IMR-90 (cell line): ENCODE data around the gene NMT1. TPM values are rescaled to one million over a fixed set of nuclear protein-coding genes. Genes with fewer than 3 reads are reported as not detected.

Experiments
- ATAC-seq: fragments of 200-7000 bp; cut with Tn5 transposase; 2 replicates; pipeline ENCODE4 v1.9.1; 2020; ENCODE audit warnings: low read depth, mild to moderate bottlenecking, moderate library complexity
- BruUV-seq: library from RNA; stranded (reverse); fragments of 400-500 nt; replicated peaks from 2 replicates; lab custom pipeline; 2021; lab: Mats Ljungman, UMichigan
- CTCF ChIA-PET: fragments of 300-600 bp; formaldehyde crosslinking; extraction: SDS; loops from one replicate; lab custom pipeline; 2021; ENCODE audit warnings: antibody characterized with exemption; lab: Yijun Ruan, JAX
- POLR2A ChIA-PET: fragments of 300-600 bp; sonication (Branson Sonifier 250); formaldehyde crosslinking; loops from one replicate; lab custom pipeline; 2022; ENCODE audit warnings: antibody characterized with exemption; ENCODE audit not compliant: unreplicated experiment; lab: Charles Lee
- DNase-seq: peaks from one replicate; pipeline ENCODE4 v3.0.0; 2013
- H2AFZ ChIP-seq: replicated peaks from 2 replicates; pipeline ENCODE3; 2013; ENCODE audit warnings: low read length, mild to moderate bottlenecking; ENCODE audit not compliant: poor library complexity
- H2AK5ac ChIP-seq: 2 replicates; pipeline ENCODE4 v1.6.1; 2013; ENCODE audit warnings: low read depth, low read length, inconsistent platforms
- H2AK9ac ChIP-seq: replicated peaks from 2 replicates; pipeline ENCODE3; 2013; ENCODE audit warnings: mild to moderate bottlenecking, low read depth, low read length, moderate library complexity; ENCODE audit not compliant: poor library complexity
- H2BK120ac ChIP-seq: 2 replicates; pipeline ENCODE4 v1.6.1; 2013; ENCODE audit warnings: low read depth, low read length, inconsistent platforms
- H2BK15ac ChIP-seq: 3 replicates; pipeline ENCODE4 v1.6.1; 2013; ENCODE audit warnings: low read depth, low read length, inconsistent platforms
- H2BK20ac ChIP-seq: 2 replicates; pipeline ENCODE4 v1.6.1; 2013; ENCODE audit warnings: low read depth, mild to moderate bottlenecking, inconsistent platforms, low read length, moderate library complexity
- H2BK5ac ChIP-seq: 2 replicates; pipeline ENCODE4 v1.6.1; 2013; ENCODE audit warnings: mild to moderate bottlenecking, low read depth, low read length, inconsistent platforms; ENCODE audit not compliant: poor library complexity, severe bottlenecking
- H3K14ac ChIP-seq: replicated peaks from 2 replicates; pipeline ENCODE4 v1.6.1; 2013; ENCODE audit warnings: low read depth, low read length, inconsistent platforms
- H3K18ac ChIP-seq: 2 replicates; pipeline ENCODE4 v1.6.1; 2013; ENCODE audit warnings: low read depth, low read length, control low read depth
- H3K23ac ChIP-seq: 2 replicates; pipeline ENCODE4 v1.6.1; 2013; ENCODE audit warnings: low read depth, low read length, inconsistent platforms
- H3K27ac ChIP-seq: 2 replicates; pipeline ENCODE4 v1.5.1; 2013; ENCODE audit warnings: mild to moderate bottlenecking, control low read depth, low read length; ENCODE audit not compliant: insufficient read depth
- H3K27me3 ChIP-seq: 2 replicates; pipeline ENCODE4 v1.6.1; 2013; ENCODE audit warnings: low read length; ENCODE audit not compliant: control insufficient read depth, insufficient read depth
- H3K36me3 ChIP-seq: 2 replicates; pipeline ENCODE4 v1.6.1; 2013; ENCODE audit warnings: low read length, mixed read lengths; ENCODE audit not compliant: control insufficient read depth, insufficient read depth
- H3K4ac ChIP-seq: 2 replicates; pipeline ENCODE4 v1.6.1; 2013; ENCODE audit warnings: low read depth, low read length, inconsistent platforms
- H3K4me1 ChIP-seq: 2 replicates; pipeline ENCODE4 v1.6.1; 2013; ENCODE audit warnings: low read length, mixed read lengths; ENCODE audit not compliant: control insufficient read depth, insufficient read depth
- H3K4me2 ChIP-seq: 2 replicates; pipeline ENCODE4 v1.6.1; 2013; ENCODE audit warnings: low read depth, mild to moderate bottlenecking, control low read depth, low read length, moderate library complexity
- H3K4me3 ChIP-seq: 2 replicates; pipeline ENCODE4 v1.5.1; 2013; ENCODE audit warnings: low read depth, mild to moderate bottlenecking, control low read depth, low read length, moderate library complexity; ENCODE audit not compliant: insufficient read depth
- H3K56ac ChIP-seq: 2 replicates; pipeline ENCODE4 v1.6.1; 2013; ENCODE audit warnings: low read length, inconsistent platforms; ENCODE audit not compliant: insufficient read depth; ENCODE audit errors: extremely low read depth
- H3K79me1 ChIP-seq, 2 experiments: 2 replicates each; pipeline ENCODE4 v1.6.1; 2013; ENCODE audit warnings: low read length in 2 of 2, inconsistent platforms in 1 of 2, low read depth in 1 of 2
- H3K9ac ChIP-seq: 2 replicates; pipeline ENCODE4 v1.6.1; 2013; ENCODE audit warnings: low read depth, low read length, control low read depth
- H3K9me1 ChIP-seq: 2 replicates; pipeline ENCODE4 v1.6.1; 2013; ENCODE audit warnings: low read length, inconsistent platforms; ENCODE audit not compliant: insufficient read depth
- H3K9me3 ChIP-seq: 2 replicates; pipeline ENCODE4 v1.6.1; 2013; ENCODE audit warnings: low read length; ENCODE audit not compliant: control insufficient read depth, insufficient read depth
- H4K20me1 ChIP-seq: 2 replicates; pipeline ENCODE4 v1.6.1; 2013; ENCODE audit warnings: low read length, inconsistent platforms; ENCODE audit not compliant: insufficient read depth
- H4K5ac ChIP-seq: 2 replicates; pipeline ENCODE4 v1.6.1; 2013; ENCODE audit warnings: mild to moderate bottlenecking, low read depth, low read length, control low read depth
- H4K8ac ChIP-seq, 2 experiments: 2 replicates each; pipeline ENCODE4 v1.6.1; 2013; ENCODE audit warnings: low read depth in 2 of 2, low read length in 2 of 2, control low read depth in 1 of 2, inconsistent platforms in 1 of 2
- H4K91ac ChIP-seq: 2 replicates; pipeline ENCODE4 v1.6.1; 2013; ENCODE audit warnings: low read depth, low read length, inconsistent platforms; ENCODE audit not compliant: insufficient read depth
- BHLHE40 ChIP-seq: fragments of 150-350 bp; IDR thresholded peaks from 2 replicates; pipeline ENCODE4 v1.6.1; 2016; ENCODE audit warnings: mild to moderate bottlenecking, low read depth, low read length
- CEBPB ChIP-seq: IDR thresholded peaks from 2 replicates; pipeline ENCODE4 v1.6.1; 2012; ENCODE audit warnings: low read depth, low read length, improper control_type of control experiment
- CHD1 ChIP-seq: IDR thresholded peaks from 2 replicates; pipeline ENCODE4 v1.6.1; 2012; ENCODE audit warnings: low read depth, low read length, improper control_type of control experiment
- MAFK ChIP-seq: IDR thresholded peaks from 2 replicates; pipeline ENCODE4 v1.6.1; 2012; ENCODE audit warnings: low read depth, low read length, improper control_type of control experiment
- MAZ ChIP-seq: IDR thresholded peaks from 2 replicates; pipeline ENCODE4 v1.6.1; 2012; ENCODE audit warnings: low read depth, mild to moderate bottlenecking, low read length, improper control_type of control experiment, moderate library complexity, borderline replicate concordance
- MXI1 ChIP-seq: IDR thresholded peaks from 2 replicates; pipeline ENCODE4 v1.6.1; 2012; ENCODE audit warnings: low read depth, mild to moderate bottlenecking, low read length, moderate library complexity, borderline replicate concordance
- NFE2L2 ChIP-seq: fragments of 150-350 bp; IDR thresholded peaks from 2 replicates; pipeline ENCODE4 v1.6.1; 2016; ENCODE audit warnings: low read depth, mild to moderate bottlenecking, low read length
- POLR2A ChIP-seq: IDR thresholded peaks from 2 replicates; pipeline ENCODE4 v1.6.1; 2012; ENCODE audit warnings: mild to moderate bottlenecking, low read depth, low read length
- RAD21 ChIP-seq: IDR thresholded peaks from 2 replicates; pipeline ENCODE4 v1.6.1; 2012; ENCODE audit warnings: low read length, improper control_type of control experiment
- RCOR1 ChIP-seq: IDR thresholded peaks from 2 replicates; pipeline ENCODE4 v1.6.1; 2012; ENCODE audit warnings: mild to moderate bottlenecking, low read length, improper control_type of control experiment; ENCODE audit not compliant: insufficient replicate concordance
- SMC3 ChIP-seq: fragments of 150-350 bp; IDR thresholded peaks from 2 replicates; pipeline ENCODE4 v1.6.1; 2016; ENCODE audit warnings: low read depth, mild to moderate bottlenecking, antibody characterized with exemption, low read length, moderate library complexity
- WGBS, 2 experiments: methylation state at CpG; one replicate each; pipeline versions ENCODE4 v1.1.5 to v1.1.7; 2013; ENCODE audit warnings: missing lambda C conversion rate in 2 of 2; ENCODE audit not compliant: insufficient read length in 1 of 2; ENCODE audit errors: extremely low coverage in 2 of 2; 5-methylcytosine and 5-hydroxymethylcytosine counted together
- dilution Hi-C: fragments of 300-500 bp; cut with HindIII; formaldehyde crosslinking; loops from one replicate; pipeline ENCODE4 v1.14.3; 2018; ENCODE audit warnings: low sequenced_read_pairs; ENCODE audit not compliant: unreplicated experiment
- in situ Hi-C: fragments of 300-500 bp; cut with MboI; formaldehyde crosslinking; loops from 3 replicates; pipeline ENCODE4 v1.14.3; 2019; ENCODE audit warnings: low sequenced_read_pairs, inconsistent platforms, mixed read lengths
- intact Hi-C: fragments of 100-400 bp; cut with micrococcal nuclease; formaldehyde crosslinking; loops from 2 replicates; pipeline ENCODE4 v1.10.0; 2022
- polyA plus RNA-seq, 3 experiments: library from polyadenylated mRNA; depleted of rRNA; stranded (reverse); fragments of >200 nt; gene quantifications; 2 replicates each; pipeline ENCODE4 v1.2.3, GENCODE V29; 2012; ENCODE audit warnings: low replicate concordance in 1 of 3
- total RNA-seq: library from RNA; depleted of rRNA; stranded (reverse); fragments of >200 nt; gene quantifications from 2 replicates; pipeline ENCODE4 v1.2.3, GENCODE V29; 2012
- TF ChIP-seq, protein P1 (sequence below): conservative IDR thresholded peaks from 2 replicates; pipeline ENCODE4 v1.5.1; 2012; ENCODE audit warnings: mild to moderate bottlenecking, low read depth, low read length, improper control_type of control experiment
- TF ChIP-seq, protein P2 (sequence below): fragments of 150-350 bp; IDR thresholded peaks from 2 replicates; pipeline ENCODE4 v1.6.1; 2017; ENCODE audit warnings: mild to moderate bottlenecking, antibody characterized with exemption, low read length, low read depth
- TF ChIP-seq, protein P3 (sequence below): fragments of 150-350 bp; IDR thresholded peaks from 2 replicates; pipeline ENCODE4 v1.6.1; 2016; ENCODE audit warnings: low read depth, mild to moderate bottlenecking, low read length, moderate library complexity, borderline replicate concordance

The NMT1 gene
- total and polyA plus RNA-seq, 2 of the 4 experiments (the other 2 are of a cell fraction): 38.0 to 60.6 TPM

- Histone ChIP-seq H3K14ac (peak overlapping the region; percentile 70), H4K5ac (peak overlapping the region; percentile 18; the same call in 1 of the 2 replicates), H2AFZ (peak overlapping the region; percentile 77), H3K9me1 (peaks cover 42% of the 10 kb centered on the region), H3K9ac (0 out of 2 replicates have a peak overlapping the region, but pooled peaks have one; percentile 9), H4K91ac (peak overlapping the region; percentile 88), H3K23ac (no peak overlapping the region; the same call in 1 of the 2 replicates), H2BK120ac (peak overlapping the region; percentile 91), H3K27ac (peak overlapping the region; percentile 88), H3K18ac (peak overlapping the region; percentile 17; the same call in 1 of the 2 replicates), H3K79me1 (peaks cover 54 to 80% of the 10 kb centered on the region in 2 experiments), H4K20me1 (peaks cover 9% of the 10 kb centered on the region; the same call in 1 of the 2 replicates), H4K8ac (peak overlapping the region; percentile 72 to 94), H3K27me3 (no peaks in the 10 kb centered on the region), H3K9me3 (no peaks in the 10 kb centered on the region), H3K4me3 (no peak overlapping the region), H2BK20ac (peak overlapping the region; percentile 43), H2BK5ac (peak overlapping the region; percentile 89), H3K56ac (peak overlapping the region; percentile 13; the same call in 1 of the 2 replicates), H2AK9ac (peak overlapping the region; percentile 39), H3K4me1 (peaks cover 48% of the 10 kb centered on the region), H3K4ac (peak overlapping the region; percentile 98), H2BK15ac (no peak overlapping the region; the same call in 2 of the 3 replicates), H2AK5ac (peak overlapping the region; percentile 99), H3K36me3 (no peaks in the 10 kb centered on the region), H3K4me2 (peak overlapping the region; percentile 10; the same call in 1 of the 2 replicates)
- no CpG with 5 or more reads among the region's 5 CpGs for WGBS, 2 experiments
- in situ Hi-C loops (no loop called here), dilution Hi-C loops (no loop called here), intact Hi-C loops (no loop called here)
- ChIA-PET CTCF (no interaction called here), POLR2A (interaction anchor here (0.5 kb wide), 1 partner anchor 26 kb away, joined by 4 read pairs; no protein-coding TSS in a partner anchor)
- BruUV-seq: no TSS peak
- TF ChIP-seq BHLHE40 (no peak), RCOR1 (no peak), MAFK (no peak), CHD1 (no peak), MXI1 (no peak), RAD21 (no peak), MAZ (no peak), NFE2L2 (no peak), SMC3 (no peak), POLR2A (no peak), CEBPB (no peak)
- TF ChIP-seq, protein P1, sequence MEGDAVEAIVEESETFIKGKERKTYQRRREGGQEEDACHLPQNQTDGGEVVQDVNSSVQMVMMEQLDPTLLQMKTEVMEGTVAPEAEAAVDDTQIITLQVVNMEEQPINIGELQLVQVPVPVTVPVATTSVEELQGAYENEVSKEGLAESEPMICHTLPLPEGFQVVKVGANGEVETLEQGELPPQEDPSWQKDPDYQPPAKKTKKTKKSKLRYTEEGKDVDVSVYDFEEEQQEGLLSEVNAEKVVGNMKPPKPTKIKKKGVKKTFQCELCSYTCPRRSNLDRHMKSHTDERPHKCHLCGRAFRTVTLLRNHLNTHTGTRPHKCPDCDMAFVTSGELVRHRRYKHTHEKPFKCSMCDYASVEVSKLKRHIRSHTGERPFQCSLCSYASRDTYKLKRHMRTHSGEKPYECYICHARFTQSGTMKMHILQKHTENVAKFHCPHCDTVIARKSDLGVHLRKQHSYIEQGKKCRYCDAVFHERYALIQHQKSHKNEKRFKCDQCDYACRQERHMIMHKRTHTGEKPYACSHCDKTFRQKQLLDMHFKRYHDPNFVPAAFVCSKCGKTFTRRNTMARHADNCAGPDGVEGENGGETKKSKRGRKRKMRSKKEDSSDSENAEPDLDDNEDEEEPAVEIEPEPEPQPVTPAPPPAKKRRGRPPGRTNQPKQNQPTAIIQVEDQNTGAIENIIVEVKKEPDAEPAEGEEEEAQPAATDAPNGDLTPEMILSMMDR: no peak
- TF ChIP-seq, protein P2, sequence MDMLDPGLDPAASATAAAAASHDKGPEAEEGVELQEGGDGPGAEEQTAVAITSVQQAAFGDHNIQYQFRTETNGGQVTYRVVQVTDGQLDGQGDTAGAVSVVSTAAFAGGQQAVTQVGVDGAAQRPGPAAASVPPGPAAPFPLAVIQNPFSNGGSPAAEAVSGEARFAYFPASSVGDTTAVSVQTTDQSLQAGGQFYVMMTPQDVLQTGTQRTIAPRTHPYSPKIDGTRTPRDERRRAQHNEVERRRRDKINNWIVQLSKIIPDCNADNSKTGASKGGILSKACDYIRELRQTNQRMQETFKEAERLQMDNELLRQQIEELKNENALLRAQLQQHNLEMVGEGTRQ: no peak
- TF ChIP-seq, protein P3, sequence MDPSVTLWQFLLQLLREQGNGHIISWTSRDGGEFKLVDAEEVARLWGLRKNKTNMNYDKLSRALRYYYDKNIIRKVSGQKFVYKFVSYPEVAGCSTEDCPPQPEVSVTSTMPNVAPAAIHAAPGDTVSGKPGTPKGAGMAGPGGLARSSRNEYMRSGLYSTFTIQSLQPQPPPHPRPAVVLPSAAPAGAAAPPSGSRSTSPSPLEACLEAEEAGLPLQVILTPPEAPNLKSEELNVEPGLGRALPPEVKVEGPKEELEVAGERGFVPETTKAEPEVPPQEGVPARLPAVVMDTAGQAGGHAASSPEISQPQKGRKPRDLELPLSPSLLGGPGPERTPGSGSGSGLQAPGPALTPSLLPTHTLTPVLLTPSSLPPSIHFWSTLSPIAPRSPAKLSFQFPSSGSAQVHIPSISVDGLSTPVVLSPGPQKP: no peak
- DNase-seq (no peak), ATAC-seq (no peak)
Measured at GRCh38 chr17:45128331-45128730, 67.2 kb downstream of the NMT1 start.
